Kidney (tissue), 14 donors: ENCODE measurements around the gene GSC2. TPM values are rescaled to one million over a fixed set of nuclear protein-coding genes. Genes with fewer than 3 reads are reported as not detected.

Source experiments
- DNase-seq, 5 donors: peaks; one replicate each; pipeline ENCODE4 v3.0.0-alpha.2; 2013 to 2020
- FAIRE-seq: peaks from 2 replicates; lab custom pipeline; 2012; peaks lifted over from hg19 to GRCh38; lab: Jason Lieb, UNC
- H3K27ac ChIP-seq, 2 donors: one replicate each; pipeline ENCODE4 v1.7.0; 2013; ENCODE audit warnings: low read depth in 2 of 2, low read length in 2 of 2, inconsistent platforms in 1 of 2
- H3K27me3 ChIP-seq: one replicate; pipeline ENCODE4 v1.7.1; 2013; ENCODE audit warnings: low read length, inconsistent platforms; ENCODE audit not compliant: control insufficient read depth, insufficient read depth
- H3K36me3 ChIP-seq, 3 donors: one replicate each; pipeline versions ENCODE4 v1.7.0 to v1.7.1; 2013; ENCODE audit warnings: low read length in 3 of 3, control low read depth in 1 of 3, inconsistent platforms in 1 of 3; ENCODE audit not compliant: insufficient read depth in 3 of 3, control insufficient read depth in 2 of 3
- H3K4me1 ChIP-seq, 3 donors: one replicate each; pipeline versions ENCODE4 v1.7.0 to v1.7.1; 2013; ENCODE audit warnings: low read length in 3 of 3, inconsistent platforms in 1 of 3, low read depth in 1 of 3; ENCODE audit not compliant: control insufficient read depth in 2 of 3, insufficient read depth in 2 of 3
- H3K4me3 ChIP-seq, 3 donors: one replicate each; pipeline versions ENCODE4 v1.7.0 to v1.8.1; 2013; ENCODE audit warnings: low read length in 3 of 3, control low read depth in 1 of 3, inconsistent platforms in 1 of 3
- H3K9ac ChIP-seq, 3 donors: one replicate each; pipeline versions ENCODE4 v1.7.0 to v1.7.1; 2013; ENCODE audit warnings: low read length in 3 of 3, control low read depth in 1 of 3, inconsistent platforms in 1 of 3
- H3K9me3 ChIP-seq, 3 donors: one replicate each; pipeline versions ENCODE4 v1.7.0 to v1.7.1; 2013; ENCODE audit warnings: low read length in 3 of 3, control low read depth in 1 of 3, inconsistent platforms in 1 of 3; ENCODE audit not compliant: control insufficient read depth in 2 of 3, insufficient read depth in 1 of 3
- intact Hi-C: fragments of 100-400 bp; cut with DNase I; formaldehyde crosslinking; loops from one replicate; pipeline ENCODE4 v1.11.1; 2022
- polyA plus RNA-seq: library from polyadenylated mRNA; stranded (reverse); fragments of 350-450 nt; fragmentation: Illumina TruSeq; extraction: RNeasy Lipid Tissue Mini Kit (QIAGEN cat#74804); gene quantifications from one replicate; pipeline ENCODE4 v1.2.3, GENCODE V29; 2014; ENCODE audit warnings: low read depth, low replicate concordance; ENCODE audit not compliant: insufficient read depth
- total RNA-seq: library from RNA; stranded (reverse); fragmentation: NEBNext Ultra II Directional; extraction: Animal tissue kit (Norgen Biotek cat#: 25700); gene quantifications from one replicate; pipeline ENCODE4 v1.2.1, GENCODE V29; 2021
- TF ChIP-seq, protein P1 (sequence below): IDR thresholded peaks from 3 replicates; pipeline ENCODE4 v1.5.1; 2012; ENCODE audit warnings: mild to moderate bottlenecking, moderate library complexity, borderline replicate concordance; ENCODE audit not compliant: insufficient read depth; ENCODE audit errors: extremely low read depth
- donor health status: control.
- donor health status: control.
- donor health status: control.
- donor health status: control.
- donor health status: control.
- donor health status: DM: yes; HTN: yes; CAD: no.
- donor health status: Normal renal cell carcinoma (clear cell type).

Gene GSC2
- total and polyA plus RNA-seq, 2 donors from 2014 or later: not detected

DNA sequence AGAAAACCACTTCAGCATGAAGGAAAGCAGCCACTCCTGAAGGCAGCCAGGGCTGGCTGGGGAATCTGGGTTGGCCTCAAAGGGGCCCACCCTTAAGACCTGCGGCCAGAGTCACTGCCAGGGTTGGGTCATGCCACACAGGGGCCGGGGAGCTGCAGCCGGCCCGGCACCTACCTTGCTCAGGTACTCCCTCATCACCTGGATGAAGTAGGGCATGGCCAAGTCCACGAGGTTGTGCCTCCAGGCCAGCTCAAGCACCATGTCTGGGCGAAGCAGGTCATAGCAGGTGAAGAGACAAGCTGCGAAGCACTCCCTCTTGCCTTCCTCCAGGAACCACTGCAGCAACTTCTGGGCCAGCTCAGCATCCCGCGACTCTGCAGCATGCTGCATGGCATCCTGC is 33.1 kb upstream of the GSC2 start:
- no peak overlapping the region for H3K27ac ChIP-seq
- peaks cover 0 to 10% (median 0%) of the 10 kb centered on the region in 3 donors for H3K36me3 ChIP-seq
- H3K4me3 ChIP-seq: no peak overlapping the region
- H3K27me3 ChIP-seq: no peaks in the 10 kb centered on the region
- TF ChIP-seq, protein P1, sequence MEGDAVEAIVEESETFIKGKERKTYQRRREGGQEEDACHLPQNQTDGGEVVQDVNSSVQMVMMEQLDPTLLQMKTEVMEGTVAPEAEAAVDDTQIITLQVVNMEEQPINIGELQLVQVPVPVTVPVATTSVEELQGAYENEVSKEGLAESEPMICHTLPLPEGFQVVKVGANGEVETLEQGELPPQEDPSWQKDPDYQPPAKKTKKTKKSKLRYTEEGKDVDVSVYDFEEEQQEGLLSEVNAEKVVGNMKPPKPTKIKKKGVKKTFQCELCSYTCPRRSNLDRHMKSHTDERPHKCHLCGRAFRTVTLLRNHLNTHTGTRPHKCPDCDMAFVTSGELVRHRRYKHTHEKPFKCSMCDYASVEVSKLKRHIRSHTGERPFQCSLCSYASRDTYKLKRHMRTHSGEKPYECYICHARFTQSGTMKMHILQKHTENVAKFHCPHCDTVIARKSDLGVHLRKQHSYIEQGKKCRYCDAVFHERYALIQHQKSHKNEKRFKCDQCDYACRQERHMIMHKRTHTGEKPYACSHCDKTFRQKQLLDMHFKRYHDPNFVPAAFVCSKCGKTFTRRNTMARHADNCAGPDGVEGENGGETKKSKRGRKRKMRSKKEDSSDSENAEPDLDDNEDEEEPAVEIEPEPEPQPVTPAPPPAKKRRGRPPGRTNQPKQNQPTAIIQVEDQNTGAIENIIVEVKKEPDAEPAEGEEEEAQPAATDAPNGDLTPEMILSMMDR: no peak
- FAIRE-seq (no peak), DNase-seq (no peak)
- peaks cover 0 to 3% (median 0%) of the 10 kb centered on the region in 3 donors for H3K4me1 ChIP-seq
- no peak overlapping the region for H3K9ac ChIP-seq
- intact Hi-C loops: no loop called here
- H3K9me3 ChIP-seq: no peaks in the 10 kb centered on the region

DNA sequence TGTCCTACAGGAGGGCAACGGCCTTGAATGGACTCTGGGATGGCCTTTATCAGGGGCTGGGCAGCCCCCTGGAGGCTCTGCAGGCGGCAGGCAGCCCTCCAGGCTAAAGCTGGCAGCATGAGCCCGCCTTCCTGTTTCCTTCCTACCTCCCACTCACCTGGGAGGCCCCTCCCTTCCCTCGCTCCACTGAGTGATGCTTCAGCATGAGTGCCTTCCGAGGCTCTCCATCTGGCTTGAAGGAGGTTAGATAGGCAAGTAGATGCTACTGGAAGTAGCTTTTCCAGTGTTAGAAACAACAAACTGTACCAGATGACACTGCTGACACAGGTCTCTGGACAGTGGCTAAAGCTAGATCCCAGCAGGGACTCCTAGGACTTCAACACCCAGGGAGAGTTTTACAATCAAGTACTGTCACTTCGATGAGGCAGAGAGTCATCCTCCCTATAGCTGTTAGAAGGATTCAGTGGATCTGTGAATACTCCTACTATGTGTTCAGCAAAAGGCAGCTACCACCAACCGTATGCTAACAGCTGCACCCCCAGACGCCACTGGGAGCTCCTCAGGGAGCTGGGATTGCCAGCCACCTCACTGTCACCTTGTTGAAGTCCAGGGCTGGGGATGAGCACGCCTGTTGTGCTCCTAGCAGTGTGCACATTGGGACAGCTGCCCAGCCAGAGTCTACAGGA is 32.5 kb upstream of the GSC2 start:
- Histone ChIP-seq H3K9ac (no peak overlapping the region), H3K27me3 (no peaks in the 10 kb centered on the region), H3K4me1 (peaks cover 0 to 4% (median 0%) of the 10 kb centered on the region in 3 donors), H3K9me3 (no peaks in the 10 kb centered on the region), H3K4me3 (no peak overlapping the region), H3K36me3 (peaks cover 0 to 6% (median 0%) of the 10 kb centered on the region in 3 donors), H3K27ac (no peak overlapping the region)
- TF ChIP-seq, protein P1: no peak
- intact Hi-C loops: no loop called here
- FAIRE-seq (no peak), DNase-seq (peak in 2 of 5 donors; percentile 37 to 39)

DNA sequence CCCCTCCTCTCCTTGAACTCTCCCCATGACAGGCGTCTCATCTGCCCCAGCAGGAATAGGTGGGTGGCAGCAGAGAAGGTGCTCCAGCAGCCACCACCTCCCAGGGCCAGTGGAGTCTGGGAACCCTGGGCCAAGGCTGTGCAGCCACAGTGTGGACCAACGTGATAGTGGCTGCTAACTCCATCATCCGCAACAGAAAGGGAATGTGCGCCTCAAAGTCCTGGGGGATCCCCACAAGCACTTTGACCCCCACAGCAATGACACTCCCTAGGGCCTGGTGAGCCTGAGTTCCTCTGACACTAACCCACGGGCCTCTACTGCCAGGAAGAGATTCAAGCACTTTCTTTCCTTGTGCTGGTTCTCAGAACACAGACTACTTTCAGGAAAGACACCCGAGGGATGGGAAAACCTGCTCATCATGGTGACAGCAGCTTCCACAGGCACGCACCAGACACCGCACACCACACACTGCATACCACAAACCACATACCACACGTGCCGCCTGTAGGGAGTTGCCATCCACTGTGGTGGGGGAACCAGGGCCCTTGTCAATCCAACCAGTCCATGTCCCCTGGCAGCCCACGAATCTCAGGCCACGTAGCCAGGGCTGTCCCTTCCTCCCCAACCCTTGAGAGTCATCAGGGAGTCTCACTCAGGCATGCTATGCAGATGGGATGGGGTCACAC is 31.8 kb upstream of the GSC2 start:
- intact Hi-C loops: no loop called here
- no peaks in the 10 kb centered on the region for H3K36me3 ChIP-seq
- no peak overlapping the region for H3K9ac ChIP-seq
- no peaks in the 10 kb centered on the region for H3K27me3 ChIP-seq
- TF ChIP-seq, protein P1: no peak
- peaks cover 0 to 11% (median 0%) of the 10 kb centered on the region in 3 donors for H3K4me1 ChIP-seq
- DNase-seq: no peak
- no peak overlapping the region for H3K4me3 ChIP-seq
- no peak for FAIRE-seq
- H3K9me3 ChIP-seq: no peaks in the 10 kb centered on the region
- no peak overlapping the region for H3K27ac ChIP-seq
